ENCODE data around the gene NAP1L1. TPM values are rescaled to one million over a fixed set of nuclear protein-coding genes. Genes with fewer than 3 reads are reported as not detected.

Gene NAP1L1
- total RNA-seq, 1 donor from 2014 or later: 1,539 TPM

DNA sequence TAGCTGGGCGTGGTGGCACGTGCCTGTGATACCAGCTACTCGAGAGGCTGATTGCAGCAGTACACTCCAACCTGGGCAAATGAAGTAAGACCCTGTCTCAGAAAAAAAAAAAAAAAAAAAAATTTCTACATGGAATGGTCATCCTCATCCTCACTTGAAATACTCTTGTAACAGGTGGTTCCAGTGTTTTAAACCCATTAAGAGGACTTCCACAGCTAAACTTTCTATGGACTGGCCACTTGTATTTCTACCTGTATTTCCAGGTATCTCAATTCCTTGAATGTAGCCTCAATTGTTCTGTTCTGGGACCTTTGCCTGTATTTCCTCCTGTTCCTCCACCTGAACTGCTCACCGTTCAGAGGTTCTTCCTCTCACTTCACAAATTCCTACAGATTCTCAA lies 41.1 kb downstream of the NAP1L1 start:
- H3K4me1 Mint-ChIP-seq: no peaks in the 10 kb centered on the region
- H3K4me3 Mint-ChIP-seq: no peak overlapping the region
- Histone ChIP-seq H3K79me2 (ENCODE audit: low read depth) (no peaks in the 10 kb centered on the region), H2AFZ (replicated peaks) (no peak overlapping the region), H3K4me3 (no peak overlapping the region), H3K4me1 (no peaks in the 10 kb centered on the region), H3K9me3 (ENCODE audit: low read depth) (no peaks in the 10 kb centered on the region), H3K36me3 (peaks cover 18% of the 10 kb centered on the region), H3K4me2 (no peak overlapping the region), H3K27ac (no peak overlapping the region), H4K20me1 (ENCODE audit: low read depth) (peaks cover 26% of the 10 kb centered on the region), H3F3A (ENCODE audit: low read depth) (peaks cover 56% of the 10 kb centered on the region), H3K27me3 (no peaks in the 10 kb centered on the region), H3K9ac (no peak overlapping the region)
- H3K9me3 Mint-ChIP-seq: no peaks in the 10 kb centered on the region
- H3K27ac Mint-ChIP-seq: no peak overlapping the region
- DNase-seq (ENCODE audit: low spot score): no peak
- TF ChIP-seq EZH2 (IDR thresholded peaks at IDR 0.05) (no peak), EZH2phosphoT487 (IDR thresholded peaks at IDR 0.05) (no peak)
- TF ChIP-seq, protein P1, sequence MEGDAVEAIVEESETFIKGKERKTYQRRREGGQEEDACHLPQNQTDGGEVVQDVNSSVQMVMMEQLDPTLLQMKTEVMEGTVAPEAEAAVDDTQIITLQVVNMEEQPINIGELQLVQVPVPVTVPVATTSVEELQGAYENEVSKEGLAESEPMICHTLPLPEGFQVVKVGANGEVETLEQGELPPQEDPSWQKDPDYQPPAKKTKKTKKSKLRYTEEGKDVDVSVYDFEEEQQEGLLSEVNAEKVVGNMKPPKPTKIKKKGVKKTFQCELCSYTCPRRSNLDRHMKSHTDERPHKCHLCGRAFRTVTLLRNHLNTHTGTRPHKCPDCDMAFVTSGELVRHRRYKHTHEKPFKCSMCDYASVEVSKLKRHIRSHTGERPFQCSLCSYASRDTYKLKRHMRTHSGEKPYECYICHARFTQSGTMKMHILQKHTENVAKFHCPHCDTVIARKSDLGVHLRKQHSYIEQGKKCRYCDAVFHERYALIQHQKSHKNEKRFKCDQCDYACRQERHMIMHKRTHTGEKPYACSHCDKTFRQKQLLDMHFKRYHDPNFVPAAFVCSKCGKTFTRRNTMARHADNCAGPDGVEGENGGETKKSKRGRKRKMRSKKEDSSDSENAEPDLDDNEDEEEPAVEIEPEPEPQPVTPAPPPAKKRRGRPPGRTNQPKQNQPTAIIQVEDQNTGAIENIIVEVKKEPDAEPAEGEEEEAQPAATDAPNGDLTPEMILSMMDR (IDR thresholded peaks at IDR 0.05): no peak
- peaks cover 13% of the 10 kb centered on the region for H3K36me3 Mint-ChIP-seq
- H3K27me3 Mint-ChIP-seq (ENCODE audit: insufficient read depth, low read depth): peaks cover 4% of the 10 kb centered on the region

DNA sequence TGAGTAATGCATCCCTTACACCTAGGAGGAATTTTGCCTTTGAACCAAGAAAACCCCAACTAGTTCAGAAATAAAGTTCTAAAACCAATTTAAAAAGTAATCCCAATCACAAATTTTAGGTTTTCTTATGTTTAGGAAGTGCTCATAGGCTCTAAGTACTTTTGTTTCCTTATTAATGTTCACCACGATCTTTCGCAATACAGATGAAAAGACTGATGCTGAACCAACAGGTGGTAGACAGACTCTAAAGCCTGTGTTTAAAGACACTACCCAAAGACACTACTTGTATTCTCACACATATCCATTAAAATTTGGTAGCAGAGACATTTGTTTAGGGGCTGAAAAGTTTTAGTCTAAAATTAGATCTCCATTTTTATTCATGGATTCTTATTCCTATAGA lies 42.3 kb downstream of the NAP1L1 start:
- no peaks in the 10 kb centered on the region for H3K27me3 ChIP-seq
- peaks cover 8% of the 10 kb centered on the region for H3K4me1 Mint-ChIP-seq
- H3K9me3 ChIP-seq (ENCODE audit: low read depth): no peaks in the 10 kb centered on the region
- H4K20me1 ChIP-seq (ENCODE audit: low read depth): peaks cover 35% of the 10 kb centered on the region
- no peaks in the 10 kb centered on the region for H3K79me2 ChIP-seq (ENCODE audit: low read depth)
- no peaks in the 10 kb centered on the region for H3K9me3 Mint-ChIP-seq
- peaks cover 13% of the 10 kb centered on the region for H3K36me3 Mint-ChIP-seq
- H3K36me3 ChIP-seq: peaks cover 9% of the 10 kb centered on the region
- no peak for DNase-seq (ENCODE audit: low spot score)
- peaks cover 12% of the 10 kb centered on the region for H3K4me1 ChIP-seq
- peaks cover 4% of the 10 kb centered on the region for H3K27me3 Mint-ChIP-seq (ENCODE audit: insufficient read depth, low read depth)
- no peak overlapping the region for H3K4me3 Mint-ChIP-seq
- TF ChIP-seq, protein P1 (IDR thresholded peaks at IDR 0.05): no peak
- TF ChIP-seq EZH2 (IDR thresholded peaks at IDR 0.05): no peak
- TF ChIP-seq EZH2phosphoT487 (IDR thresholded peaks at IDR 0.05): no peak
- H3K27ac Mint-ChIP-seq: no peak overlapping the region
- H3F3A ChIP-seq (ENCODE audit: low read depth): peaks cover 61% of the 10 kb centered on the region
- no peak overlapping the region for H3K4me2 ChIP-seq
- no peak overlapping the region for H3K9ac ChIP-seq
- H3K4me3 ChIP-seq: no peak overlapping the region
- H2AFZ ChIP-seq (replicated peaks): no peak overlapping the region
- H3K27ac ChIP-seq: no peak overlapping the region

DNA sequence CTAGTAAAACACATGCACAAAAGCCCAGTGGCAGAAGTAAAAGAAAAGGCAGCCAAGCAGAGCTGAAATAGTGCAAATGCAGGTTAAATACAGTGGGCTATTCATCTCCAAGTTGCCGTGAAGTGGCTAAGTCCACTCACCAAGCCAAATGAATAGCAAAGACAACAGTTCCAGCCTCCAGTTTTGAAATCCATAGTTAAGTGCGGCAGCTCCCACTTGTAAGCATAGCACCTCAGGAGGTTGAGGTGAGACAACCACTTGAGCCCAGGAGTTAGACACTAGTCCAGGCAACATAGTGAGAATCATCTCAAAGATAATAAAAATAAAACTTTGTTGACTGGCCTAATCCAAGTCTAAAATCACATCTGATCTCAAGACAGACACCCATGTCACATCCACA lies 43.1 kb downstream of the NAP1L1 start:
- Histone ChIP-seq H2AFZ (replicated peaks) (no peak overlapping the region), H3K4me3 (no peak overlapping the region), H3F3A (ENCODE audit: low read depth) (peaks cover 57% of the 10 kb centered on the region), H3K9ac (no peak overlapping the region), H3K36me3 (peaks cover 9% of the 10 kb centered on the region), H3K27me3 (no peaks in the 10 kb centered on the region), H3K27ac (no peak overlapping the region), H3K79me2 (ENCODE audit: low read depth) (no peaks in the 10 kb centered on the region), H4K20me1 (ENCODE audit: low read depth) (peaks cover 40% of the 10 kb centered on the region), H3K4me1 (peaks cover 12% of the 10 kb centered on the region), H3K9me3 (ENCODE audit: low read depth) (no peaks in the 10 kb centered on the region), H3K4me2 (no peak overlapping the region)
- Mint-ChIP-seq H3K36me3 (peaks cover 8% of the 10 kb centered on the region), H3K9me3 (no peaks in the 10 kb centered on the region), H3K27me3 (ENCODE audit: insufficient read depth, low read depth) (peaks cover 4% of the 10 kb centered on the region), H3K4me3 (no peak overlapping the region), H3K4me1 (peaks cover 8% of the 10 kb centered on the region), H3K27ac (no peak overlapping the region)
- DNase-seq (ENCODE audit: low spot score): no peak
- no peak for TF ChIP-seq EZH2phosphoT487 (IDR thresholded peaks at IDR 0.05)
- TF ChIP-seq EZH2 (IDR thresholded peaks at IDR 0.05): no peak
- TF ChIP-seq, protein P1 (IDR thresholded peaks at IDR 0.05): no peak
